Panc1 (cell line): ENCODE results near the gene MRPL48. TPM values are rescaled to one million over a fixed set of nuclear protein-coding genes. Genes with fewer than 3 reads are reported as not detected.

Experiments
- ATAC-seq: fragments of 200-7000 bp; cut with Tn5 transposase; 2 replicates; pipeline ENCODE4 v1.9.1; 2020; ENCODE audit warnings: mild to moderate bottlenecking, moderate library complexity
- BruUV-seq: library from RNA; stranded (reverse); fragments of 400-500 nt; replicated peaks from 2 replicates; lab custom pipeline; 2021; lab: Mats Ljungman, UMichigan
- CTCF ChIA-PET: fragments of 300-600 bp; sonication (Branson Sonifier 250); formaldehyde crosslinking; loops from one replicate; lab custom pipeline; 2022; ENCODE audit warnings: antibody characterized with exemption; lab: Charles Lee
- POLR2A ChIA-PET: fragments of 300-600 bp; sonication (Branson Sonifier 250); formaldehyde crosslinking; loops from one replicate; lab custom pipeline; 2022; ENCODE audit warnings: antibody characterized with exemption; lab: Charles Lee
- DNase-seq: peaks from one replicate; pipeline ENCODE4 v3.0.0-alpha.2; 2010; ENCODE audit warnings: low read depth, low spot score
- H3K27ac ChIP-seq: 2 replicates; pipeline ENCODE4 v1.5.1; 2011; ENCODE audit warnings: mild to moderate bottlenecking, low read length, inconsistent platforms
- H3K27me3 ChIP-seq: fragments of 200-500 bp; sonication (Bioruptor generic); 2 replicates; pipeline ENCODE4 v1.6.0; 2014; ENCODE audit warnings: low read length, inconsistent platforms; ENCODE audit not compliant: control insufficient read depth, insufficient read depth
- H3K36me3 ChIP-seq: fragments of 200-500 bp; sonication (Bioruptor generic); 2 replicates; pipeline ENCODE4 v1.5.1; 2014; ENCODE audit warnings: inconsistent platforms, mild to moderate bottlenecking, low read length, moderate library complexity; ENCODE audit not compliant: control insufficient read depth, insufficient read depth
- H3K4me1 ChIP-seq: 2 replicates; pipeline ENCODE4 v1.5.1; 2011; ENCODE audit warnings: inconsistent platforms, mild to moderate bottlenecking, low read length, moderate library complexity; ENCODE audit not compliant: control insufficient read depth, insufficient read depth
- H3K4me3 ChIP-seq, 2 experiments: 2 replicates each; pipeline ENCODE4 v1.5.1; 2011 to 2012; ENCODE audit warnings: low read depth in 2 of 2, low read length in 2 of 2, mild to moderate bottlenecking in 2 of 2, inconsistent platforms in 1 of 2, moderate library complexity in 1 of 2
- H3K9me3 ChIP-seq: fragments of 200-500 bp; sonication (Bioruptor generic); 2 replicates; pipeline ENCODE4 v1.5.1; 2014; ENCODE audit warnings: low read depth, mild to moderate bottlenecking, inconsistent platforms, low read length, moderate library complexity; ENCODE audit not compliant: control insufficient read depth, insufficient read depth
- CTCF ChIP-seq: fragments of 450-650 bp; IDR thresholded peaks from 2 replicates; pipeline ENCODE4 v1.5.1; 2017; ENCODE audit warnings: mild to moderate bottlenecking
- POLR2AphosphoS5 ChIP-seq: IDR thresholded peaks from 2 replicates; pipeline ENCODE4 v1.6.1; 2012; ENCODE audit warnings: mild to moderate bottlenecking, low read depth, low read length, moderate library complexity
- REST ChIP-seq, 2 experiments: IDR thresholded peaks; 2 replicates each; pipeline ENCODE4 v1.6.1; 2011 to 2012; ENCODE audit warnings: low read depth in 2 of 2, control low read depth in 1 of 2, low read length in 1 of 2, mild to moderate bottlenecking in 1 of 2, moderate library complexity in 1 of 2; ENCODE audit not compliant: insufficient read depth in 1 of 2
- SIN3A ChIP-seq: IDR thresholded peaks from 2 replicates; pipeline ENCODE4 v1.6.1; 2012; ENCODE audit warnings: low read depth, mild to moderate bottlenecking, low read length, moderate library complexity, borderline replicate concordance; ENCODE audit not compliant: insufficient read depth
- TCF7L2 ChIP-seq: IDR thresholded peaks from 2 replicates; pipeline ENCODE4 v1.6.1; 2011; ENCODE audit warnings: mild to moderate bottlenecking, low read depth, low read length, inconsistent platforms
- in situ Hi-C: cut with HindIII; loops from 2 replicates; pipeline ENCODE4 v1.10.0; 2016; ENCODE audit warnings: low sequenced_read_pairs, low pct_unique_long_range_greater_than_20kb
- intact Hi-C: fragments of 100-400 bp; cut with micrococcal nuclease; formaldehyde crosslinking; loops from one replicate; pipeline ENCODE4 v1.10.0; 2022; ENCODE audit not compliant: unreplicated experiment
- total RNA-seq: library from RNA; stranded (reverse); gene quantifications from one replicate; pipeline ENCODE4 v1.2.1, GENCODE V29; 2021; ENCODE audit not compliant: unreplicated experiment

The MRPL48 gene
- total RNA-seq, 1 experiment from 2014 or later, result 42.0 TPM

GRCh38 chr11:73859671-73860070 lies 72.0 kb downstream of the MRPL48 start:
- no peaks in the 10 kb centered on the region for H3K36me3 ChIP-seq
- POLR2A ChIA-PET, result no interaction called here
- no peak for TF ChIP-seq POLR2AphosphoS5
- no peak for TF ChIP-seq REST (IDR thresholded peaks at IDR 0.05; ENCODE audit: insufficient read depth in 1 of 2, low read depth in 2 of 2, low read length in 1 of 2)
- no peak for TF ChIP-seq CTCF
- TF ChIP-seq SIN3A, result no peak
- no peak for TF ChIP-seq TCF7L2
- no peaks in the 10 kb centered on the region for H3K27me3 ChIP-seq
- H3K4me3 ChIP-seq, result no peak overlapping the region
- H3K9me3 ChIP-seq, result no peaks in the 10 kb centered on the region
- CTCF ChIA-PET, result no interaction called here
- no peak for DNase-seq
- no peak for ATAC-seq
- no TSS peak for BruUV-seq
- H3K27ac ChIP-seq, result no peak overlapping the region
- in situ Hi-C loops, result no loop called here
- intact Hi-C loops, result no loop called here
- H3K4me1 ChIP-seq, result no peaks in the 10 kb centered on the region

- no TSS peak for BruUV-seq
- DNase-seq, result no peak
- POLR2A ChIA-PET, result interaction anchor here (0.6 kb wide), 1 partner anchor 50 kb away, joined by 10 read pairs; no protein-coding TSS in a partner anchor
These were observed 72.5 kb downstream of the MRPL48 start for GRCh38 chr11:73860202-73860601.

More at GRCh38 chr11:73860202-73860601, 72.5 kb downstream of the MRPL48 start:
- Histone ChIP-seq H3K9me3 (no peaks in the 10 kb centered on the region), H3K27me3 (no peaks in the 10 kb centered on the region), H3K4me3 (no peak overlapping the region), H3K4me1 (no peaks in the 10 kb centered on the region), H3K36me3 (no peaks in the 10 kb centered on the region), H3K27ac (no peak overlapping the region)
- CTCF ChIA-PET, result no interaction called here
- intact Hi-C loops (no loop called here), in situ Hi-C loops (no loop called here)
- TF ChIP-seq SIN3A (no peak), CTCF (no peak), REST (IDR thresholded peaks at IDR 0.05; ENCODE audit: insufficient read depth in 1 of 2, low read depth in 2 of 2, low read length in 1 of 2) (no peak), TCF7L2 (no peak), POLR2AphosphoS5 (no peak)
- no peak for ATAC-seq
